ENCODE measurements around the gene TNXB.
"Not testable (repeated sequence)": the region's sequence is repeated elsewhere in the genome, so short reads cannot be mapped to it uniquely, and the experiment has no call there.

GRCh38 chr6:32041050-32041321 lies 68.2 kb downstream of the TNXB start:
- TF ChIP-seq CTCF (IDR thresholded peaks at IDR 0.05; ENCODE audit: poor library complexity, severe bottlenecking); EZH2 (IDR thresholded peaks at IDR 0.05; ENCODE audit: borderline replicate concordance, insufficient read depth, low read length, poor library complexity, severe bottlenecking); REST (IDR thresholded peaks at IDR 0.05; ENCODE audit: borderline replicate concordance); EP300 (conservative IDR thresholded peaks at IDR 0.05; ENCODE audit: poor library complexity, severe bottlenecking); RAD21 (conservative IDR thresholded peaks at IDR 0.05); TAF1 (IDR thresholded peaks at IDR 0.05; ENCODE audit: low read depth): not testable (repeated sequence)

Measured in neural cell (in vitro differentiated cells).